ENCODE measurements around the gene MEP1B. TPM values are rescaled to one million over a fixed set of nuclear protein-coding genes. Genes with fewer than 3 reads are reported as not detected.
"Not testable (repeated sequence)": the region's sequence is repeated elsewhere in the genome, so short reads cannot be mapped to it uniquely, and the experiment has no call there.

Gene MEP1B
- total RNA-seq, 1 experiment from 2014 or later = not detected

- Histone ChIP-seq H3K4me3 (no peak overlapping the region), H3K27ac (no peak overlapping the region), H3K36me3 (no peaks in the 10 kb centered on the region), H3K27me3 (no peaks in the 10 kb centered on the region), H3K4me1 (no peaks in the 10 kb centered on the region), H3K9me3 (replicated peaks) (no peaks in the 10 kb centered on the region)
- DNase-seq = no peak
Measured at GRCh38 chr18:32190209-32190608, 370 bp downstream of the MEP1B start.

GRCh38 chr18:32195881-32196815, 6.3 kb downstream of the MEP1B start:
- no peaks in the 10 kb centered on the region for H3K36me3 ChIP-seq
- no peaks in the 10 kb centered on the region for H3K27me3 ChIP-seq
- H3K4me3 ChIP-seq = no peak overlapping the region
- H3K4me1 ChIP-seq = no peaks in the 10 kb centered on the region
- H3K9me3 ChIP-seq (replicated peaks) = no peaks in the 10 kb centered on the region
- no peak overlapping the region for H3K27ac ChIP-seq
- no peak for DNase-seq

GRCh38 chr18:32200766-32201165, 10.9 kb downstream of the MEP1B start:
- H3K36me3 ChIP-seq = no peaks in the 10 kb centered on the region
- H3K27me3 ChIP-seq = no peaks in the 10 kb centered on the region
- DNase-seq = peak; percentile 15 to 53
- no peak overlapping the region for H3K4me3 ChIP-seq
- no peaks in the 10 kb centered on the region for H3K4me1 ChIP-seq
- H3K27ac ChIP-seq = no peak overlapping the region
- H3K9me3 ChIP-seq (replicated peaks) = no peaks in the 10 kb centered on the region

GRCh38 chr18:32201948-32202672, 12.3 kb downstream of the MEP1B start:
- no peak for DNase-seq
- Histone ChIP-seq H3K36me3 (no peaks in the 10 kb centered on the region), H3K9me3 (replicated peaks) (no peaks in the 10 kb centered on the region), H3K4me1 (no peaks in the 10 kb centered on the region), H3K27ac (no peak overlapping the region), H3K4me3 (no peak overlapping the region), H3K27me3 (no peaks in the 10 kb centered on the region)

- no peaks in the 10 kb centered on the region for H3K4me1 ChIP-seq
- no peaks in the 10 kb centered on the region for H3K36me3 ChIP-seq
Measured at GRCh38 chr18:32208023-32208422, 18.2 kb downstream of the MEP1B start.

GRCh38 chr18:32208577-32208976, 18.7 kb downstream of the MEP1B start:
- no peak overlapping the region for H3K27ac ChIP-seq
- H3K4me1 ChIP-seq = no peaks in the 10 kb centered on the region
- H3K9me3 ChIP-seq (replicated peaks) = no peaks in the 10 kb centered on the region
- H3K4me3 ChIP-seq = no peak overlapping the region
- DNase-seq = no peak
- no peaks in the 10 kb centered on the region for H3K36me3 ChIP-seq
- H3K27me3 ChIP-seq = no peaks in the 10 kb centered on the region

More at GRCh38 chr18:32208023-32208422, 18.2 kb downstream of the MEP1B start:
- Histone ChIP-seq H3K4me3 (no peak overlapping the region), H3K27me3 (no peaks in the 10 kb centered on the region), H3K9me3 (replicated peaks) (no peaks in the 10 kb centered on the region), H3K27ac (no peak overlapping the region)
- DNase-seq = no peak

GRCh38 chr18:32209685-32210445, 20.0 kb downstream of the MEP1B start:
- no peaks in the 10 kb centered on the region for H3K27me3 ChIP-seq
- H3K4me1 ChIP-seq = no peaks in the 10 kb centered on the region
- no peak overlapping the region for H3K27ac ChIP-seq
- no peak for DNase-seq
- no peaks in the 10 kb centered on the region for H3K9me3 ChIP-seq (replicated peaks)
- H3K36me3 ChIP-seq = no peaks in the 10 kb centered on the region
- H3K4me3 ChIP-seq = no peak overlapping the region

GRCh38 chr18:32213693-32214092, 23.9 kb downstream of the MEP1B start:
- no peaks in the 10 kb centered on the region for H3K36me3 ChIP-seq
- H3K27me3 ChIP-seq = no peaks in the 10 kb centered on the region
- H3K27ac ChIP-seq = no peak overlapping the region
- H3K4me1 ChIP-seq = no peaks in the 10 kb centered on the region
- no peak for DNase-seq
- H3K9me3 ChIP-seq (replicated peaks) = no peaks in the 10 kb centered on the region
- H3K4me3 ChIP-seq = no peak overlapping the region

- no peaks in the 10 kb centered on the region for H3K9me3 ChIP-seq (replicated peaks)
- H3K27me3 ChIP-seq = no peaks in the 10 kb centered on the region
- no peaks in the 10 kb centered on the region for H3K36me3 ChIP-seq
- H3K4me1 ChIP-seq = no peaks in the 10 kb centered on the region
- no peak overlapping the region for H3K27ac ChIP-seq
- no peak for DNase-seq
- no peak overlapping the region for H3K4me3 ChIP-seq
Measured at GRCh38 chr18:32216390-32216789, 26.6 kb downstream of the MEP1B start.

- Histone ChIP-seq H3K4me3 (no peak overlapping the region), H3K4me1 (no peaks in the 10 kb centered on the region), H3K9me3 (replicated peaks) (no peaks in the 10 kb centered on the region), H3K36me3 (no peaks in the 10 kb centered on the region), H3K27me3 (no peaks in the 10 kb centered on the region), H3K27ac (no peak overlapping the region)
- DNase-seq = no peak
Measured at GRCh38 chr18:32219431-32220018, 29.7 kb downstream of the MEP1B start.

GRCh38 chr18:32233348-32233747, 43.5 kb downstream of the MEP1B start:
- H3K36me3 ChIP-seq; H3K27ac ChIP-seq; H3K27me3 ChIP-seq; H3K4me3 ChIP-seq; H3K9me3 ChIP-seq (replicated peaks); H3K4me1 ChIP-seq; DNase-seq: not testable (repeated sequence)

GRCh38 chr18:32237049-32237448, 47.2 kb downstream of the MEP1B start:
- Histone ChIP-seq H3K4me3 (no peak overlapping the region), H3K4me1 (no peaks in the 10 kb centered on the region), H3K27me3 (no peaks in the 10 kb centered on the region), H3K9me3 (replicated peaks) (no peaks in the 10 kb centered on the region), H3K36me3 (no peaks in the 10 kb centered on the region), H3K27ac (no peak overlapping the region)
- no peak for DNase-seq

GRCh38 chr18:32238635-32239268, 48.9 kb downstream of the MEP1B start:
- Histone ChIP-seq H3K36me3 (no peaks in the 10 kb centered on the region), H3K27ac (no peak overlapping the region), H3K27me3 (no peaks in the 10 kb centered on the region), H3K9me3 (replicated peaks) (no peaks in the 10 kb centered on the region), H3K4me1 (no peaks in the 10 kb centered on the region), H3K4me3 (no peak overlapping the region)
- no peak for DNase-seq

- H3K36me3 ChIP-seq = no peaks in the 10 kb centered on the region
- no peak overlapping the region for H3K4me3 ChIP-seq
- DNase-seq = no peak
- H3K27ac ChIP-seq = no peak overlapping the region
- H3K9me3 ChIP-seq (replicated peaks) = no peaks in the 10 kb centered on the region
- H3K27me3 ChIP-seq = no peaks in the 10 kb centered on the region
- no peaks in the 10 kb centered on the region for H3K4me1 ChIP-seq
Measured at GRCh38 chr18:32242395-32242794, 52.6 kb downstream of the MEP1B start.
